PC-3 (cell line): ENCODE data around the gene UPF2. TPM values are rescaled to one million over a fixed set of nuclear protein-coding genes. Genes with fewer than 3 reads are reported as not detected.
"Not testable (repeated sequence)": the region's sequence is repeated elsewhere in the genome, so short reads cannot be mapped to it uniquely, and the experiment has no call there.

Experiments used
- ATAC-seq: fragments of 200-7000 bp; cut with Tn5 transposase; 2 replicates; pipeline ENCODE4 v1.9.1; 2020; ENCODE audit warnings: mild to moderate bottlenecking, moderate library complexity
- BruUV-seq: library from RNA; stranded (reverse); fragments of 400-500 nt; replicated peaks from 2 replicates; lab custom pipeline; 2021; lab: Mats Ljungman, UMichigan
- CTCF ChIA-PET: fragments of 300-600 bp; sonication (Branson Sonifier 250); formaldehyde crosslinking; loops from one replicate; lab custom pipeline; 2022; ENCODE audit warnings: antibody characterized with exemption; lab: Charles Lee
- POLR2A ChIA-PET: fragments of 300-600 bp; sonication (Branson Sonifier 250); formaldehyde crosslinking; loops from one replicate; lab custom pipeline; 2022; ENCODE audit warnings: antibody characterized with exemption; ENCODE audit not compliant: unreplicated experiment; lab: Charles Lee
- DNase-seq: peaks from one replicate; pipeline ENCODE4 v3.0.0-alpha.2; 2015
- H2AFZ ChIP-seq: fragments of 300-600 bp; sonication (generic); 2 replicates; pipeline ENCODE4 v1.6.0; 2016; ENCODE audit warnings: antibody characterized with exemption, low read length
- H3F3A ChIP-seq: fragments of 300-600 bp; sonication (generic); one replicate; pipeline ENCODE4 v1.6.0; 2017; ENCODE audit warnings: antibody characterized with exemption, low read length, control low read depth, mild to moderate bottlenecking; ENCODE audit not compliant: unreplicated experiment
- H3K27ac ChIP-seq: fragments of 300-600 bp; sonication (generic); 2 replicates; pipeline ENCODE4 v1.5.1; 2016; ENCODE audit warnings: mild to moderate bottlenecking, low read length
- H3K27me3 ChIP-seq: fragments of 300-600 bp; sonication (generic); 2 replicates; pipeline ENCODE4 v1.6.1; 2016; ENCODE audit warnings: low read length, mixed read lengths
- H3K36me3 ChIP-seq: fragments of 300-600 bp; sonication (generic); 2 replicates; pipeline ENCODE4 v1.6.1; 2016; ENCODE audit warnings: low read depth, mixed run types, low read length, mixed read lengths
- H3K4me1 ChIP-seq: fragments of 300-600 bp; sonication (generic); 2 replicates; pipeline ENCODE4 v1.5.1; 2016; ENCODE audit warnings: low read length; ENCODE audit not compliant: insufficient read depth
- H3K4me2 ChIP-seq: fragments of 300-600 bp; sonication (generic); 2 replicates; pipeline ENCODE4 v1.6.0; 2016; ENCODE audit warnings: low read length
- H3K4me3 ChIP-seq: fragments of 300-600 bp; sonication (generic); 2 replicates; pipeline ENCODE4 v1.5.1; 2016; ENCODE audit warnings: mild to moderate bottlenecking, low read length, mixed read lengths
- H3K79me2 ChIP-seq: fragments of 300-600 bp; sonication (generic); 2 replicates; pipeline ENCODE4 v1.6.1; 2017; ENCODE audit warnings: low read length, mixed read lengths
- H3K9ac ChIP-seq: fragments of 300-600 bp; sonication (generic); 2 replicates; pipeline ENCODE4 v1.6.0; 2016; ENCODE audit warnings: mild to moderate bottlenecking, low read length
- H3K9me2 ChIP-seq: fragments of 300-600 bp; sonication (generic); replicated peaks from 2 replicates; pipeline ENCODE4 v1.6.1; 2016; ENCODE audit warnings: mixed run types, low read length, mixed read lengths
- H3K9me3 ChIP-seq: fragments of 300-600 bp; sonication (generic); 2 replicates; pipeline ENCODE4 v1.6.1; 2016; ENCODE audit warnings: low read length, mixed read lengths
- H4K20me1 ChIP-seq: fragments of 300-600 bp; sonication (generic); 2 replicates; pipeline ENCODE4 v1.6.1; 2016; ENCODE audit warnings: low read length, mixed read lengths
- CTCF ChIP-seq: fragments of 300-600 bp; sonication (generic); conservative IDR thresholded peaks from 2 replicates; pipeline ENCODE4 v1.5.1; 2017; ENCODE audit warnings: antibody characterized with exemption, low read depth, mild to moderate bottlenecking, low read length
- EZH2 ChIP-seq: fragments of 300-600 bp; sonication (generic); IDR thresholded peaks from one replicate; pipeline ENCODE4 v1.6.1; 2017; ENCODE audit warnings: antibody characterized with exemption, mild to moderate bottlenecking, low read length; ENCODE audit not compliant: unreplicated experiment
- EZH2phosphoT487 ChIP-seq: fragments of 300-600 bp; sonication (generic); IDR thresholded peaks from 2 replicates; pipeline ENCODE4 v1.6.1; 2018; ENCODE audit warnings: mild to moderate bottlenecking, antibody characterized with exemption, low read length, borderline replicate concordance
- intact Hi-C: fragments of 100-400 bp; cut with micrococcal nuclease; formaldehyde crosslinking; loops from 2 replicates; pipeline ENCODE4 v1.9.0; 2023
- total RNA-seq: library from RNA; depleted of rRNA; stranded (reverse); fragments of >200 nt; gene quantifications from 2 replicates; pipeline ENCODE4 v1.2.3, GENCODE V29; 2014

The UPF2 gene
- total RNA-seq, 1 experiment from 2014 or later = 12.0 TPM

- no peak for ATAC-seq
- Histone ChIP-seq H3K9me2 (no peaks in the 10 kb centered on the region), H3K36me3 (0 out of 2 replicates have a peak, but pooled peaks cover 3% of the 10 kb centered on the region), H3K9ac (no peak overlapping the region), H3K27ac (no peak overlapping the region), H3F3A (no peaks in the 10 kb centered on the region), H3K4me1 (no peaks in the 10 kb centered on the region), H3K4me3 (no peak overlapping the region), H3K4me2 (no peak overlapping the region), H3K79me2 (no peaks in the 10 kb centered on the region), H3K27me3 (no peaks in the 10 kb centered on the region), H2AFZ (no peak overlapping the region), H4K20me1 (no peaks in the 10 kb centered on the region), H3K9me3 (no peaks in the 10 kb centered on the region)
- intact Hi-C loops = no loop called here
- ChIA-PET POLR2A (interaction anchor here (0.6 kb wide), 1 partner anchor 193 kb away, joined by 3 read pairs; no protein-coding TSS in a partner anchor), CTCF (no interaction called here)
- no TSS peak for BruUV-seq
- no peak for DNase-seq
- TF ChIP-seq EZH2 = no peak
- no peak for TF ChIP-seq CTCF
- TF ChIP-seq EZH2phosphoT487 = no peak
Observed at GRCh38 chr10:12010353-12010752, 32.3 kb downstream of the UPF2 start.

GRCh38 chr10:12008842-12009241, 33.8 kb downstream of the UPF2 start:
- ATAC-seq, CTCF ChIA-PET, H3K9me2 ChIP-seq, H3K4me1 ChIP-seq, H4K20me1 ChIP-seq, H3K9me3 ChIP-seq, H3K79me2 ChIP-seq, intact Hi-C loops, H3F3A ChIP-seq, H3K27ac ChIP-seq, H3K36me3 ChIP-seq, BruUV-seq, H3K9ac ChIP-seq, H3K4me2 ChIP-seq, DNase-seq, H3K4me3 ChIP-seq, H3K27me3 ChIP-seq, H2AFZ ChIP-seq: not testable (repeated sequence)
- POLR2A ChIA-PET = interaction anchor here (0.6 kb wide), 1 partner anchor 59 kb away, joined by 3 read pairs; no protein-coding TSS in a partner anchor

GRCh38 chr10:12006671-12007070, 35.9 kb downstream of the UPF2 start:
- no peaks in the 10 kb centered on the region for H3K4me1 ChIP-seq
- intact Hi-C loops = no loop called here
- H3K4me3 ChIP-seq = no peak overlapping the region
- no peaks in the 10 kb centered on the region for H3K9me3 ChIP-seq
- H3K79me2 ChIP-seq = no peaks in the 10 kb centered on the region
- H2AFZ ChIP-seq = no peak overlapping the region
- H3F3A ChIP-seq = no peaks in the 10 kb centered on the region
- CTCF ChIA-PET = no interaction called here
- ATAC-seq = no peak
- H3K4me2 ChIP-seq = no peak overlapping the region
- no peak overlapping the region for H3K27ac ChIP-seq
- BruUV-seq = no TSS peak
- no peaks in the 10 kb centered on the region for H4K20me1 ChIP-seq
- DNase-seq = no peak
- H3K36me3 ChIP-seq = no peaks in the 10 kb centered on the region
- POLR2A ChIA-PET = no interaction called here
- no peaks in the 10 kb centered on the region for H3K27me3 ChIP-seq
- TF ChIP-seq CTCF (no peak), EZH2phosphoT487 (no peak)
- no peaks in the 10 kb centered on the region for H3K9me2 ChIP-seq
- no peak overlapping the region for H3K9ac ChIP-seq
